ENCODE data around the gene CSNK2A3. TPM values are rescaled to one million over a fixed set of nuclear protein-coding genes. Genes with fewer than 3 reads are reported as not detected.

Gene CSNK2A3
- total RNA-seq, 1 donor from 2014 or later, result 0.52 TPM

DNA sequence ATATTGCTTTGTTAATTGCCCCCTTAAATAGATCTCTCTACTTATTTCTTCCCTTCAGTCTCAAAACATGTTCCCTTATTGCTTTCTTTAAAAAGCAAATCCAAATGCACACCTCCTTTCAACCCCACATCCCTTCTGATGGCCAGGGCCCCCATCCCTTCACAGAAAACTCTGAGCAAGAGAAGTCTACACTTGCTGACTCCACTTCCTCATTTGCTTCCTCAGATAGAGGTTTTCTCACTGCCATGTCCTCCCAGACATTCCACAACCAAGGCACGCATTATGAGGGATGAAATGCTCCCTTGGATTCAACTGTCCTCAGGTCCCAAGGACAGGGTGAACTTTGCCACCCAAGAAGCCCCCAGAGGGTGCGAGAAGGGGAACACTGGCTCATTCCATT is 43.1 kb downstream of the CSNK2A3 start:
- no peaks in the 10 kb centered on the region for H3K9me3 ChIP-seq (ENCODE audit: control insufficient read depth in 3 of 3, low read length in 3 of 3)
- H3K36me3 ChIP-seq (ENCODE audit: control insufficient read depth in 3 of 3, insufficient read depth in 3 of 3, low read length in 3 of 3), result no peaks in the 10 kb centered on the region
- no peak overlapping the region for H3K4me3 ChIP-seq (ENCODE audit: low read length in 3 of 3)
- H3K27me3 ChIP-seq (ENCODE audit: control insufficient read depth in 3 of 3, insufficient read depth in 3 of 3, low read length in 3 of 3), result no peaks in the 10 kb centered on the region
- no peak overlapping the region for H3K27ac ChIP-seq (ENCODE audit: low read depth, low read length)
- H3K4me1 ChIP-seq (ENCODE audit: control insufficient read depth in 3 of 3, insufficient read depth in 3 of 3, low read length in 3 of 3), result peaks cover 6 to 20% (median 19%) of the 10 kb centered on the region in 3 donors
- H3K9ac ChIP-seq (ENCODE audit: low read depth in 1 of 3, low read length in 3 of 3), result no peak overlapping the region

- Histone ChIP-seq H3K4me1 (ENCODE audit: control insufficient read depth in 3 of 3, insufficient read depth in 3 of 3, low read length in 3 of 3) (peaks cover 0 to 7% (median 3%) of the 10 kb centered on the region in 3 donors), H3K9ac (ENCODE audit: low read depth in 1 of 3, low read length in 3 of 3) (no peak overlapping the region), H3K9me3 (ENCODE audit: control insufficient read depth in 3 of 3, low read length in 3 of 3) (no peaks in the 10 kb centered on the region), H3K4me3 (ENCODE audit: low read length in 3 of 3) (no peak overlapping the region), H3K27me3 (ENCODE audit: control insufficient read depth in 3 of 3, insufficient read depth in 3 of 3, low read length in 3 of 3) (no peaks in the 10 kb centered on the region), H3K27ac (ENCODE audit: low read depth, low read length) (no peak overlapping the region), H3K36me3 (ENCODE audit: control insufficient read depth in 3 of 3, insufficient read depth in 3 of 3, low read length in 3 of 3) (no peaks in the 10 kb centered on the region)
Observed at GRCh38 chr11:11308249-11308648, 44.8 kb downstream of the CSNK2A3 start.

GRCh38 chr11:11306855-11307254 is 46.2 kb downstream of the CSNK2A3 start:
- Histone ChIP-seq H3K9ac (ENCODE audit: low read depth in 1 of 3, low read length in 3 of 3) (no peak overlapping the region), H3K36me3 (ENCODE audit: control insufficient read depth in 3 of 3, insufficient read depth in 3 of 3, low read length in 3 of 3) (no peaks in the 10 kb centered on the region), H3K9me3 (ENCODE audit: control insufficient read depth in 3 of 3, low read length in 3 of 3) (no peaks in the 10 kb centered on the region), H3K27ac (ENCODE audit: low read depth, low read length) (no peak overlapping the region), H3K27me3 (ENCODE audit: control insufficient read depth in 3 of 3, insufficient read depth in 3 of 3, low read length in 3 of 3) (no peaks in the 10 kb centered on the region), H3K4me1 (ENCODE audit: control insufficient read depth in 3 of 3, insufficient read depth in 3 of 3, low read length in 3 of 3) (peaks cover 0 to 4% (median 0%) of the 10 kb centered on the region in 3 donors), H3K4me3 (ENCODE audit: low read length in 3 of 3) (no peak overlapping the region)

GRCh38 chr11:11304550-11304949 is 48.5 kb downstream of the CSNK2A3 start:
- Histone ChIP-seq H3K9ac (ENCODE audit: low read depth in 1 of 3, low read length in 3 of 3) (no peak overlapping the region), H3K27ac (ENCODE audit: low read depth, low read length) (no peak overlapping the region), H3K9me3 (ENCODE audit: control insufficient read depth in 3 of 3, low read length in 3 of 3) (no peaks in the 10 kb centered on the region), H3K27me3 (ENCODE audit: control insufficient read depth in 3 of 3, insufficient read depth in 3 of 3, low read length in 3 of 3) (no peaks in the 10 kb centered on the region), H3K36me3 (ENCODE audit: control insufficient read depth in 3 of 3, insufficient read depth in 3 of 3, low read length in 3 of 3) (no peaks in the 10 kb centered on the region), H3K4me3 (ENCODE audit: low read length in 3 of 3) (no peak overlapping the region), H3K4me1 (ENCODE audit: control insufficient read depth in 3 of 3, insufficient read depth in 3 of 3, low read length in 3 of 3) (peaks cover 0 to 4% (median 0%) of the 10 kb centered on the region in 3 donors)

GRCh38 chr11:11302565-11302964 is 50.5 kb downstream of the CSNK2A3 start:
- H3K27me3 ChIP-seq (ENCODE audit: control insufficient read depth in 3 of 3, insufficient read depth in 3 of 3, low read length in 3 of 3), result no peaks in the 10 kb centered on the region
- no peaks in the 10 kb centered on the region for H3K9me3 ChIP-seq (ENCODE audit: control insufficient read depth in 3 of 3, low read length in 3 of 3)
- no peak overlapping the region for H3K9ac ChIP-seq (ENCODE audit: low read depth in 1 of 3, low read length in 3 of 3)
- no peak overlapping the region for H3K27ac ChIP-seq (ENCODE audit: low read depth, low read length)
- H3K4me3 ChIP-seq (ENCODE audit: low read length in 3 of 3), result no peak overlapping the region
- H3K36me3 ChIP-seq (ENCODE audit: control insufficient read depth in 3 of 3, insufficient read depth in 3 of 3, low read length in 3 of 3), result peaks cover 0 to under 1% (median 0%) of the 10 kb centered on the region in 3 donors
- H3K4me1 ChIP-seq (ENCODE audit: control insufficient read depth in 3 of 3, insufficient read depth in 3 of 3, low read length in 3 of 3), result peaks cover 0 to 4% (median 0%) of the 10 kb centered on the region in 3 donors
